Activated naive CD4-positive, alpha-beta T cell (primary cell): ENCODE data around the gene TKTL1.

Experiments
- DNase-seq, 4 experiments: peaks; one replicate each; lab custom pipeline; 2025; lab: John Stamatoyannopoulos, UW

TKTL1 gene

GRCh38 chrX:154378059-154378798 lies 82.6 kb downstream of the TKTL1 start:
- DNase-seq, result peak in 2 of 4 experiments; percentile 19 to 30

GRCh38 chrX:154378799-154379568 lies 83.4 kb downstream of the TKTL1 start, which contains the start of gene EMD:
EMD (plus strand) TSS chrX:154379295; CDS start chrX:154379485, 190 bp downstream.
- DNase-seq, result peak; percentile 86 to 100 (median 99)

- no peak for DNase-seq
Observed at GRCh38 chrX:154379569-154379951, 84.0 kb downstream of the TKTL1 start.
